Endothelial cell of umbilical vein (primary cell): ENCODE data around the gene SDR9C7. TPM values are rescaled to one million over a fixed set of nuclear protein-coding genes. Genes with fewer than 3 reads are reported as not detected.

Experiments
- BruUV-seq: library from RNA; stranded (reverse); fragments of 400-500 nt; replicated peaks from 2 replicates; lab custom pipeline; 2021; lab: Mats Ljungman, UMichigan
- CTCF ChIA-PET: fragments of 300-600, 350-600 bp; sonication (Branson Sonifier 250); formaldehyde crosslinking; loops from one replicate; lab custom pipeline; 2021; ENCODE audit warnings: antibody characterized with exemption, inconsistent platforms; lab: Charles Lee
- POLR2A ChIA-PET: fragments of 300-600, 350-600 bp; sonication (Branson Sonifier 250); formaldehyde crosslinking; loops from one replicate; lab custom pipeline; 2021; ENCODE audit warnings: antibody characterized with exemption, inconsistent platforms; lab: Charles Lee
- DNase-seq: peaks from one replicate; pipeline ENCODE4 v3.0.0-alpha.2; 2011; ENCODE audit warnings: low read depth, low spot score
- FAIRE-seq: peaks from 2 replicates; lab custom pipeline; 2011; peaks lifted over from hg19 to GRCh38; lab: Jason Lieb, UNC
- H2AFZ ChIP-seq: 2 replicates; pipeline ENCODE4 v1.6.0; 2012; ENCODE audit warnings: low read depth, low read length, control low read depth, inconsistent platforms
- H3K27ac ChIP-seq: 2 replicates; pipeline ENCODE4 v1.5.1; 2011; ENCODE audit warnings: low read depth, mild to moderate bottlenecking, control low read depth, low read length, moderate library complexity; ENCODE audit not compliant: insufficient read depth
- H3K27me3 ChIP-seq, 2 experiments: 2 replicates each; pipeline versions ENCODE4 v1.6.0 to v1.6.1; 2011; ENCODE audit warnings: low read length in 2 of 2, mixed read lengths in 1 of 2; ENCODE audit not compliant: control insufficient read depth in 2 of 2, insufficient read depth in 2 of 2
- H3K36me3 ChIP-seq, 2 experiments: 2 replicates in 1 of 2; 3 replicates in 1 of 2; pipeline ENCODE4 v1.5.1; 2011; ENCODE audit warnings: low read length in 2 of 2, mild to moderate bottlenecking in 1 of 2, moderate library complexity in 1 of 2; ENCODE audit not compliant: control insufficient read depth in 2 of 2, insufficient read depth in 2 of 2; ENCODE audit errors: extremely low read depth in 1 of 2
- H3K4me1 ChIP-seq: 3 replicates; pipeline ENCODE4 v1.5.1; 2011; ENCODE audit warnings: mild to moderate bottlenecking, low read length; ENCODE audit not compliant: control insufficient read depth, insufficient read depth; ENCODE audit errors: extremely low read depth
- H3K4me2 ChIP-seq: 2 replicates; pipeline ENCODE4 v1.6.1; 2011; ENCODE audit warnings: low read length, control low read depth, mixed read lengths; ENCODE audit not compliant: insufficient read depth
- H3K4me3 ChIP-seq, 3 experiments: fragments of 200-600 bp in 1 of 3; sonication (generic), shearing (Covaris generic) in 1 of 3; replicated peaks in 1 of 3; 2 replicates each; pipeline ENCODE4 v1.5.1; 2011 to 2016; ENCODE audit warnings: control low read depth in 3 of 3, low read length in 3 of 3, mild to moderate bottlenecking in 2 of 3, inconsistent platforms in 1 of 3, low read depth in 1 of 3, moderate library complexity in 1 of 3; ENCODE audit not compliant: insufficient read depth in 1 of 3
- H3K79me2 ChIP-seq: 2 replicates; pipeline ENCODE4 v1.6.0; 2012; ENCODE audit warnings: low read length, inconsistent platforms; ENCODE audit not compliant: control insufficient read depth, insufficient read depth
- H3K9ac ChIP-seq: replicated peaks from 2 replicates; pipeline ENCODE3; 2011; ENCODE audit warnings: low read length, control low read depth; ENCODE audit not compliant: insufficient read depth; ENCODE audit errors: extremely low read depth
- H3K9me1 ChIP-seq: replicated peaks from 3 replicates; pipeline ENCODE4 v1.6.0; 2011; ENCODE audit warnings: mild to moderate bottlenecking, low read length; ENCODE audit not compliant: control insufficient read depth, insufficient read depth; ENCODE audit errors: extremely low read depth
- H3K9me3 ChIP-seq: replicated peaks from 2 replicates; pipeline ENCODE4 v1.5.1; 2012; ENCODE audit warnings: low read length, inconsistent platforms; ENCODE audit not compliant: control insufficient read depth, insufficient read depth
- H4K20me1 ChIP-seq: replicated peaks from 2 replicates; pipeline ENCODE3; 2011; ENCODE audit warnings: mild to moderate bottlenecking, low read length; ENCODE audit not compliant: control insufficient read depth, insufficient read depth; ENCODE audit errors: extremely low read depth
- EZH2 ChIP-seq: IDR thresholded peaks from 2 replicates; pipeline ENCODE4 v1.6.1; 2012; ENCODE audit warnings: borderline replicate concordance, low read depth, mild to moderate bottlenecking, moderate library complexity, low read length, inconsistent platforms; ENCODE audit not compliant: severe bottlenecking
- FOS ChIP-seq: IDR thresholded peaks from 2 replicates; pipeline ENCODE4 v1.6.1; 2011; ENCODE audit warnings: mild to moderate bottlenecking, low read length, moderate library complexity, borderline replicate concordance; ENCODE audit not compliant: insufficient read depth
- GATA2 ChIP-seq: IDR thresholded peaks from 2 replicates; pipeline ENCODE4 v1.7.0; 2011; ENCODE audit warnings: low read depth, mild to moderate bottlenecking, moderate library complexity, mixed read lengths, low read length; ENCODE audit not compliant: insufficient read length, insufficient read depth
- JUN ChIP-seq: IDR thresholded peaks from 2 replicates; pipeline ENCODE4 v1.6.1; 2011; ENCODE audit warnings: borderline replicate concordance, low read depth; ENCODE audit not compliant: insufficient read length, insufficient read depth
- POLR2A ChIP-seq: IDR thresholded peaks from 2 replicates; pipeline ENCODE4 v1.6.1; 2012; ENCODE audit warnings: low read depth, mild to moderate bottlenecking, control low read depth, low read length
- POLR2AphosphoS5 ChIP-seq: IDR thresholded peaks from 2 replicates; pipeline ENCODE4 v1.6.1; 2012; ENCODE audit warnings: low read depth, mild to moderate bottlenecking, control low read depth, low read length, moderate library complexity; ENCODE audit not compliant: insufficient read depth
- dilution Hi-C: fragments of 300-500 bp; cut with MboI; formaldehyde crosslinking; loops from one replicate; pipeline ENCODE4 v1.15.0; 2019; ENCODE audit warnings: low sequenced_read_pairs; ENCODE audit not compliant: extremely low pct_ligation_motif_present
- intact Hi-C: fragments of 100-400 bp; cut with micrococcal nuclease; formaldehyde crosslinking; loops from one replicate; pipeline ENCODE4 v1.10.0; 2022
- polyA plus RNA-seq, 4 experiments: library from polyadenylated mRNA; depleted of rRNA in 3 of 4; stranded (reverse) in 3 of 4; unstranded in 1 of 4; fragments of >200 nt; gene quantifications; 2 replicates each; pipeline versions ENCODE4 v1.2.1 to v1.2.3, GENCODE V29; 2011 to 2012; ENCODE audit warnings: missing spikeins in 1 of 4
- total RNA-seq: library from RNA; stranded (reverse); gene quantifications from 2 replicates; pipeline ENCODE4 v1.2.3, GENCODE V29; 2021
- TF ChIP-seq, protein P1 (sequence below), 2 donors: IDR thresholded peaks; 1 replicate in 1 of 2; 2 replicates in 1 of 2; pipeline ENCODE4 v1.5.1; 2011; ENCODE audit warnings: low read length in 2 of 2, mild to moderate bottlenecking in 2 of 2, moderate library complexity in 2 of 2, control low read depth in 1 of 2, inconsistent platforms in 1 of 2, low read depth in 1 of 2; ENCODE audit not compliant: insufficient read depth in 1 of 2; ENCODE audit errors: extremely low read depth in 1 of 2
- TF ChIP-seq, protein P2 (sequence below): IDR thresholded peaks from 2 replicates; pipeline ENCODE4 v1.6.1; 2011; ENCODE audit not compliant: insufficient read depth, insufficient read length

SDR9C7 gene
- total and polyA plus RNA-seq, 2 donors (not counting 3 experiments of a cell fraction or from before 2014, with no cell fraction given): not detected

DNA sequence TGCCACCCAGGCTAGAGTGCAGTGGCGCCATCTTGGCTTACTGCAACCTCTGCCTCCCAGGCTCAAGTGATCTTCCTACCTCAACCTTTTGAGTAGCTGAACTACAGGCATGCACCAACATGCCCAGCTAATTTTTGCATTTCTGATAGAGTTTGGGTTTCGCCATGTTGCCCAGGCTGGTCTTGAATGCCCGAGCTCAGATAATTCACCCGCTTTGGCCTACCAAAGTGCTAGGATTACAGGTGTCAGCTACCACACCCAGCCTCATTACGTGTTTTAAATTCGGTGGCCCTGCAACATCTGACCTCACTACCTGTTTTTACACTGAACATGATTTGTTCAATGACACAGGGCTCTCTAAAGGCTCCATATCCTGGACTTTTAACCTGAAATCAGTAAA, 46.1 kb upstream of the SDR9C7 start:
- Histone ChIP-seq H3K36me3 (no peaks in the 10 kb centered on the region), H2AFZ (no peak overlapping the region), H3K9me3 (no peaks in the 10 kb centered on the region), H3K27me3 (no peaks in the 10 kb centered on the region), H3K9me1 (no peaks in the 10 kb centered on the region), H3K79me2 (no peaks in the 10 kb centered on the region), H3K4me3 (no peak overlapping the region), H3K9ac (no peak overlapping the region), H3K27ac (no peak overlapping the region), H3K4me1 (no peaks in the 10 kb centered on the region), H4K20me1 (no peaks in the 10 kb centered on the region), H3K4me2 (no peak overlapping the region)
- intact Hi-C loops (no loop called here), dilution Hi-C loops (no loop called here)
- no TSS peak for BruUV-seq
- CTCF ChIA-PET: no interaction called here
- POLR2A ChIA-PET: no interaction called here
- TF ChIP-seq JUN (no peak), POLR2A (no peak), FOS (no peak), GATA2 (no peak), POLR2AphosphoS5 (no peak), EZH2 (no peak)
- TF ChIP-seq, protein P1, sequence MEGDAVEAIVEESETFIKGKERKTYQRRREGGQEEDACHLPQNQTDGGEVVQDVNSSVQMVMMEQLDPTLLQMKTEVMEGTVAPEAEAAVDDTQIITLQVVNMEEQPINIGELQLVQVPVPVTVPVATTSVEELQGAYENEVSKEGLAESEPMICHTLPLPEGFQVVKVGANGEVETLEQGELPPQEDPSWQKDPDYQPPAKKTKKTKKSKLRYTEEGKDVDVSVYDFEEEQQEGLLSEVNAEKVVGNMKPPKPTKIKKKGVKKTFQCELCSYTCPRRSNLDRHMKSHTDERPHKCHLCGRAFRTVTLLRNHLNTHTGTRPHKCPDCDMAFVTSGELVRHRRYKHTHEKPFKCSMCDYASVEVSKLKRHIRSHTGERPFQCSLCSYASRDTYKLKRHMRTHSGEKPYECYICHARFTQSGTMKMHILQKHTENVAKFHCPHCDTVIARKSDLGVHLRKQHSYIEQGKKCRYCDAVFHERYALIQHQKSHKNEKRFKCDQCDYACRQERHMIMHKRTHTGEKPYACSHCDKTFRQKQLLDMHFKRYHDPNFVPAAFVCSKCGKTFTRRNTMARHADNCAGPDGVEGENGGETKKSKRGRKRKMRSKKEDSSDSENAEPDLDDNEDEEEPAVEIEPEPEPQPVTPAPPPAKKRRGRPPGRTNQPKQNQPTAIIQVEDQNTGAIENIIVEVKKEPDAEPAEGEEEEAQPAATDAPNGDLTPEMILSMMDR (IDR thresholded peaks at IDR 0.05; ENCODE audit: extremely low read depth in 1 of 2, insufficient read depth in 1 of 2, low read depth in 1 of 2, low read length in 2 of 2): no peak
- TF ChIP-seq, protein P2, sequence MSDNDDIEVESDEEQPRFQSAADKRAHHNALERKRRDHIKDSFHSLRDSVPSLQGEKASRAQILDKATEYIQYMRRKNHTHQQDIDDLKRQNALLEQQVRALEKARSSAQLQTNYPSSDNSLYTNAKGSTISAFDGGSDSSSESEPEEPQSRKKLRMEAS: no peak
- no peak for FAIRE-seq
- no peak for DNase-seq
